ENCODE results near the gene KIAA0513. TPM values are rescaled to one million over a fixed set of nuclear protein-coding genes. Genes with fewer than 3 reads are reported as not detected.

KIAA0513 gene
- total RNA-seq, 1 donor, result 35.1 TPM

GRCh38 chr16:85090873-85091521 lies 63.4 kb downstream of the KIAA0513 start:
- Histone ChIP-seq H2AFZ (ENCODE audit: low read length) (no peak overlapping the region), H3K27me3 (ENCODE audit: insufficient read depth, low read length) (peaks cover 19% of the 10 kb centered on the region), H3K4me2 (ENCODE audit: insufficient read depth, low read length) (no peak overlapping the region), H4K20me1 (ENCODE audit: insufficient read depth, low read length) (peaks cover 9% of the 10 kb centered on the region), H3K4me3 (ENCODE audit: insufficient read depth, low read length) (no peak overlapping the region), H3K79me2 (ENCODE audit: insufficient read depth, low read length) (no peaks in the 10 kb centered on the region), H3K4me1 (ENCODE audit: insufficient read depth, low read length) (no peaks in the 10 kb centered on the region), H3K36me3 (ENCODE audit: insufficient read depth, low read length) (peaks cover 8% of the 10 kb centered on the region), H3K27ac (ENCODE audit: low read depth, low read length) (no peak overlapping the region), H3K9me3 (ENCODE audit: low read depth, low read length) (no peaks in the 10 kb centered on the region)
- no peak for TF ChIP-seq CTCF (IDR thresholded peaks at IDR 0.05; ENCODE audit: extremely low read depth, low read depth, low read length)
- peak; percentile 84 for DNase-seq (ENCODE audit: insufficient read length, low spot score, missing footprints)

GRCh38 chr16:85091522-85091910 lies 63.9 kb downstream of the KIAA0513 start:
- no peaks in the 10 kb centered on the region for H3K79me2 ChIP-seq (ENCODE audit: insufficient read depth, low read length)
- peak; percentile 82 for DNase-seq (ENCODE audit: insufficient read length, low spot score, missing footprints)
- peaks cover 22% of the 10 kb centered on the region for H3K27me3 ChIP-seq (ENCODE audit: insufficient read depth, low read length)
- H3K4me3 ChIP-seq (ENCODE audit: insufficient read depth, low read length), result no peak overlapping the region
- H3K27ac ChIP-seq (ENCODE audit: low read depth, low read length), result no peak overlapping the region
- H3K9me3 ChIP-seq (ENCODE audit: low read depth, low read length), result no peaks in the 10 kb centered on the region
- no peak overlapping the region for H3K4me2 ChIP-seq (ENCODE audit: insufficient read depth, low read length)
- no peak overlapping the region for H2AFZ ChIP-seq (ENCODE audit: low read length)
- peaks cover 9% of the 10 kb centered on the region for H4K20me1 ChIP-seq (ENCODE audit: insufficient read depth, low read length)
- no peaks in the 10 kb centered on the region for H3K4me1 ChIP-seq (ENCODE audit: insufficient read depth, low read length)
- H3K36me3 ChIP-seq (ENCODE audit: insufficient read depth, low read length), result peaks cover 8% of the 10 kb centered on the region
- no peak for TF ChIP-seq CTCF (IDR thresholded peaks at IDR 0.05; ENCODE audit: extremely low read depth, low read depth, low read length)

- H3K9me3 ChIP-seq (ENCODE audit: low read depth, low read length), result no peaks in the 10 kb centered on the region
- peaks cover 28% of the 10 kb centered on the region for H3K27me3 ChIP-seq (ENCODE audit: insufficient read depth, low read length)
- H3K79me2 ChIP-seq (ENCODE audit: insufficient read depth, low read length), result no peaks in the 10 kb centered on the region
These were observed 64.7 kb downstream of the KIAA0513 start for GRCh38 chr16:85092309-85092708.

More at GRCh38 chr16:85092309-85092708, 64.7 kb downstream of the KIAA0513 start:
- Histone ChIP-seq H3K27ac (ENCODE audit: low read depth, low read length) (no peak overlapping the region), H4K20me1 (ENCODE audit: insufficient read depth, low read length) (peaks cover 9% of the 10 kb centered on the region), H3K4me2 (ENCODE audit: insufficient read depth, low read length) (no peak overlapping the region), H2AFZ (ENCODE audit: low read length) (no peak overlapping the region), H3K36me3 (ENCODE audit: insufficient read depth, low read length) (peaks cover 4% of the 10 kb centered on the region), H3K4me3 (ENCODE audit: insufficient read depth, low read length) (no peak overlapping the region), H3K4me1 (ENCODE audit: insufficient read depth, low read length) (no peaks in the 10 kb centered on the region)
- no peak for TF ChIP-seq CTCF (IDR thresholded peaks at IDR 0.05; ENCODE audit: extremely low read depth, low read depth, low read length)
- DNase-seq (ENCODE audit: insufficient read length, low spot score, missing footprints), result peak; percentile 60

All from osteoblast (primary cell).